IPS-18c (cell line): Measurements from ENCODE around the gene RAB3C.

ENCODE experiments used
- H3K4me3 ChIP-seq: 2 replicates; pipeline ENCODE4 v1.7.0; 2013; ENCODE audit warnings: low read depth, mild to moderate bottlenecking, low read length, moderate library complexity; ENCODE audit not compliant: insufficient read depth
- H3K9me3 ChIP-seq: one replicate; pipeline ENCODE4 v1.6.1; 2013; ENCODE audit warnings: mild to moderate bottlenecking, low read length, moderate library complexity; ENCODE audit not compliant: control insufficient read depth, insufficient read depth

RAB3C gene

DNA sequence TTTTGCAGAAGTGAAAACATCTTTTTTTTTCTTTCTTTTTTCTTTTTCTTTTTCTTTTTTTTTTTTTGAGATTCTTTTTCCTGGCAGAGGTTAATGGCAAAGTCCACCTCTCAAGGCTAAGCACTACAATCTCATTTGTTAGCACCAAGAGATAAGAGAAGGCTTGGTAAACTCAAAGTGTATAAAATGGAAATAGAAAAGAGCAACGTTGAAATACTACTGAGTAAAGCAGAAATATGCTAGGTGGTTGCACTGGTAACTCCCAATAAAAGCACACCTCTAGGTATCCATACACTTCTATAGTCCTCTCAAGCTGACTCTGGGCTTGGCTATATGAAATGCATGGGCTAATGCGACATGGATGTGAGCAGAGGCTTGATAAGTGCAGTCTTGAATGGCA lies 188.9 kb downstream of the RAB3C start:
- Histone ChIP-seq H3K9me3 (no peaks in the 10 kb centered on the region), H3K4me3 (no peak overlapping the region)

DNA sequence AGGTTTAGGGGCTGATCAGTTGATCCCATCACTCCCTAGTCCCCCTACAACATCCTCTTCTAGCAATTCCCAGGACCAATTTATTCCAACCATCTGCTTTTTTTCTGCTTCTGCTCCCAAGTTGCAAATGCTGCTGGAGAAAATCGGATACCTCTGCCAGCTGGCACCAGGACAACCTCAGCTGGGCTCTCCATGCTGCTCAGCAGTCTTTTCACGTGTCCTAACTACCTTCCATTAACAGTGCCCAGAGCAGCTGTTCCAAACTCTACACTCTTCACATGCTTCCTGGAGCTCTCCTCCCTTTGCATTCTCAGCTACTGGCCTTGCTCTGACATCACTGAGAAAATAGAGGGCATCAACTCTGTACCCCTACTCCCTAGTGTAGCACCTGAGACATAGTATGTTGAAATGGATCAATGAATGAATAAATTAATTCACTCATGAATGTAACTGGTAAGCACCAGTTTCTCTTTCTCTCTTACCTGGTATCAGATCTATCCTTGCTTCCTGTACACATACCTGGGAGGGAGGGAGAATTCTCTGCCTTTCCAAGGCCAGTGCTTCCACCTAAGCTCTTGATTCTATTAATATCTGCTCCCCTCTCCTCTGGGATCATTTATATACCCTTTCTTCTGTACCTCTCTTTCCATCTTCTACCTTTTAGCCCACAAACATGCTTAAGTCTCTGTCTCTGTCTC lies 191.0 kb downstream of the RAB3C start:
- H3K9me3 ChIP-seq, result no peaks in the 10 kb centered on the region
- H3K4me3 ChIP-seq, result no peak overlapping the region

DNA sequence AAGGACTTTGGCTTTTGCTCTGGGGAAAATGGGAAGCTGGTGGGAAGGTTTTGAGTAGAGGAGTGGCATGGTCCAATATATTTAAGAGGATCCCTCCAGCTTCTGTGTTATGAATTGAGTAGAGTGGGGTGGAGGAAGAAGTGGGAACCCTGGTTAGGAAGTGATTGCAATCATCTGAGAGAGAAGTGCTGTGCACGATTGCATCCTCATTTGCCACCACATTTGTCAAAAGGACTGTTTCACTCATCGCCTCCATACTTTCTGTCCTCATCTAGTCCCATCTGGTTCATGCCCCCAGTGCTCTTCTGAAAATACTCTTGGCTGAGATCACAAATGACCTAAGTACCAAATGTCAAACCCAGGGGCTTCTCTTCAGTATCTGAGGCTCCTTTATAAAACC lies 192.1 kb downstream of the RAB3C start:
- no peak overlapping the region for H3K4me3 ChIP-seq
- H3K9me3 ChIP-seq, result no peaks in the 10 kb centered on the region

DNA sequence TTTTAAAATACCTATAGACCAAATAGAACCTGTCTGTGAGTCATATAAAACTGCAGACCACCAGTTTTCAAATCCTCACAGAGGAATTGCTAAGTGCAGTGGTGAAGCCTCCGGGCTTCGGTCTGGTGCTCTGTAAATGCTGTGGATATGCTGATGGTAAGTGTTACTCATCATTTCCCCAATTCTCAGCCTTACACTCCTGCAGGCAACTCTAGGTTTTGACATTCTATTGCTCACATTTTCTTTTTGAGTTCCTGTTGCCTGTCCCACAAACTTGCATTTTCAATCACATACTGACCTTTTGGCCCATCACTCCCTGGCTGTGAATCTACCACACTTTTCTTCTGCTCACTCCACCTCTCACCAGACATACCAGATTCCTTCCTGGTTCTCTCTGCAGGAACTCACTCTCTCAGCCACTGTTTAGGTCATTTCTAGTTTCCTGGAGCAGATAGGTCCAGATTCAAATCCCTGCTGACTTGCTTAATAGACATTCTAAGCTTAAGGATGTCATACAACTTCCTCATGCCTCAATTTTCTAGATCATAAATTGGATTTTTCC lies 192.9 kb downstream of the RAB3C start:
- Histone ChIP-seq H3K9me3 (no peaks in the 10 kb centered on the region), H3K4me3 (no peak overlapping the region)

DNA sequence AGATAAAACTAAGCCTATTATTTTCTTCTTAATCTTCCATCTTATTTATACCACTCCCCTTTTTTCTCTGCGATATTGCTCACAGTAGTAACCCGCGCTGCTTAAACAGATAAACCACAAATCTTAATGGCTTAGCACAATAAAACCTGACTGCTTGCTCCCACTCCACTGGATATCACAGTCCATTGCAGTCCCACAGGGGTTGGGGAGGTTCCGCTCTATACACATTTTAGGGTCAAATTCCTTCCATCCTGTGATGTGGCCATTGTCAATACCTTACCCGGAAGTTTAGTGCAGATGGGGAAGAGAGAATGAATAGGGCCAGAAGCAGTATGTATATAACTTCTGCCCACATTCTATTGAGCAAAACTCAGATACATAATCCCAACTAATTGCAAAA lies 193.7 kb downstream of the RAB3C start:
- Histone ChIP-seq H3K9me3 (no peaks in the 10 kb centered on the region), H3K4me3 (no peak overlapping the region)

DNA sequence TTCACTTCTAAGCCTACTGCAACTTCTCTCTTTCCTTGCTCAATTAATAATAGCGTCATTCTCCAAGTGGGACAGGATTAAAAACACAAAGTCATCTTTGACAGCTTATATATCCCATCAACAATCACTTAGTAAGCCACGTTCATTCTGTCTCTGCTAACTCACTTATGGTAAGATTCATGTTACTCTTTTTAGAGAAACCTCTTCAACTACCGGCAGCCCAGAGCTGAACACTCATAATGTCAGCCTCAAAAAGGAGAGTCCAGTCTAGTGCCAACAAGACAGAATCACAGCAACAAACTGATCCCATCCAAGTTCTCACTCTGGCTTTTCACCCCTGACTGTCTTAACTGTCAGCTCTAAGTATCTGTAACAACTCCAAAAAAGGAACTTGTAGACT lies 196.0 kb downstream of the RAB3C start:
- no peak overlapping the region for H3K4me3 ChIP-seq

DNA sequence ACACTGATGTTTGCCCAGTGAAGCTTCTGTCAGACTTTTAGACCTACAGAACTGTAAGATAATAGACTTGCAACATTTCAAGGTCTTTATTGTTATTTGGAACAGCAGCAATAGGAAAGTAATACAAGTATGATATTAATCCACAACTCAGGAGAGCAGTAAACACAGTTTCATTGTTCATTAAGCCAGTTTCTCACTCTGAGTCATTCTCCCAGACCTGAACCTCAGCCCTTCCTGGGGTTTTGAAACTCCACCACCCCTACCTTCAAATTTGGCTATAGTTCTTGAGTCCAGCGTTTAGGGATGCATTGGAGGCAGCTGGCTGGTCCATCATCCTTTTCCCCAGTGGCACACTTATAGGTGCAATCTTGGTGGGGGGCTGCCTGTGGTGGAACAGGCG lies 203.2 kb downstream of the RAB3C start:
- Histone ChIP-seq H3K9me3 (peaks cover 4% of the 10 kb centered on the region), H3K4me3 (no peak overlapping the region)

More for the DNA sequence above, 196.0 kb downstream of the RAB3C start:
- no peaks in the 10 kb centered on the region for H3K9me3 ChIP-seq

DNA sequence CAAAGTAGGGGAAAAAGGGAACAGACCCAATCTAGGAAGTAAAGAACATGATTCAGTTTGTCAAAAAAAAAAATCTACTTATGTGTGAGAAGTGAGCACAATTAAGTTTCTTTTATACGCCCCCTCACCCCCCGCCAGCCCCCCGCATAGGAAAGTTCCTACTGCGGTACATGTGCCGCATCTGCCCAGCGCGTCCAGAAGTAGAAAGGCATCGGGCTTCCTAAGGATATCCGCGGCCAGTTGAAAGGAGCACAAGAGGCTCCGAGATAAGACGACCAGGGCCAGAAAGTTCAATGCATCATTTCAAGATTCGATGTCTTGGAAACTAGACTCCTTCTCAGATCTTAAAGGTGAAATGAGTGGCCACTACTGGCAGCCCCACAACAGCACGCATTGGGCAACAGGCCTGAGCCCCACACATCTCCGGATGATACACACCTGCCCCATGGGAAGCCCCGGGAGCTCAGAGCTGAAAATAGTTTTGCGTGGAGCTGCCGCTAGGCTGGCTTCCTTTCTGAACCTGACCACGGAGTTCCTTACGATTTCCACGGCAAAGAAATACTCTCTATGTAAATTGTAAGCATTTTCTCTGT lies 203.9 kb downstream of the RAB3C start:
- no peak overlapping the region for H3K4me3 ChIP-seq
- peaks cover 4% of the 10 kb centered on the region for H3K9me3 ChIP-seq

DNA sequence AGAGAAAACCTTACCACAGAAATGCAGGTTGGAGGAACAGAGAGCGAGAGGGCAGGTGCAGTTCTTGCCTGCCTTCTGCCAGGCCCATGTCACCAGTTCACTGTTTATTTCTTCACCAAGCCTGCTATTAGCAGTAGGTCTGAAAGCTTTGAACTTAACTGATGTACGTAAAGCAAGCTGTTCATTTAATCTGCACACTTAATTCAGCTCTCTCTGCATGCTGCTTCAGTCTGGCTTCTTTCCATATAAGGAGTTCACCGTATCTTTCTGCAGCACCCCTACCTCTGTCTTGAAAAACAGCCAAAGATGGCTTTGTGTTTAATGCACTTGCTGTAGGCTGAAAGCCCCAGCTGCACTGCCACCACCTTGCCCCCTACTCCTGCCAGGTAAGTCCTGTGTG lies 205.1 kb downstream of the RAB3C start:
- Histone ChIP-seq H3K9me3 (peaks cover 4% of the 10 kb centered on the region), H3K4me3 (no peak overlapping the region)

DNA sequence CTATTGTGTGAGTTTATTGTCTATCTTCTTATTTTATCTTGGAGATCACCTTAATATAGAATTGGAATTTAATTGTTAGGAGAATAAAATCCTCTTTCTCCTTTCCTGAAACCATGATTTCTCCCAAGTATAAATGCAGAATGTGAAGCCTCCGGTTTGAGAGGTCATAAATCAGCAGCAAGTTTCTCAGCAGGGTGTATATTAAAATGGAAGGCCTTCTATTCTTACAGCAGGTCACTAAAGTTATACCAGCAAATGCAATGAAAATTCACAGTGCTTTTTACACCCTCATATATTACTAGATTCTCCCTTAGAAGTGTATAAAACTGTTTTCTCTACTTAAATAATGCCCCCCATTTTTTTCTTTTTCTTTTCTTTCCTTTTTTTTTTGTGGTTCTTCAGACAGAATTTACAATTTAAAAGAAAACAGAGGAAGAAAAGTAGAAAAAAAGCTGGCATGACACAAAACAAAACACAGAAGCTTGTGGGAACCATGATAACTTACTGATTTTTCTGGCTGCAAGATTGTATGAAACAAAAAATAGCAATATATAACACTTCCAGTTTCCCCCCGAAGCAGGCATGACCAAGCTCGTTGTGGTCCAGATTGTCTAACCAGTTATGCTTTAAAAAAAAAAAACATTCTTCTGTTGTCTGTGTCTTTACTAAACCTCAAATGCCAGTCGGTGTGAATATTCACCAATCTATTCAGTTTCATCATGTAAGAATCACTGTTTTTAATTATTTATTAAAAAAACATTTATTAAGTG lies 211.2 kb downstream of the RAB3C start:
- Histone ChIP-seq H3K9me3 (no peaks in the 10 kb centered on the region), H3K4me3 (no peak overlapping the region)

DNA sequence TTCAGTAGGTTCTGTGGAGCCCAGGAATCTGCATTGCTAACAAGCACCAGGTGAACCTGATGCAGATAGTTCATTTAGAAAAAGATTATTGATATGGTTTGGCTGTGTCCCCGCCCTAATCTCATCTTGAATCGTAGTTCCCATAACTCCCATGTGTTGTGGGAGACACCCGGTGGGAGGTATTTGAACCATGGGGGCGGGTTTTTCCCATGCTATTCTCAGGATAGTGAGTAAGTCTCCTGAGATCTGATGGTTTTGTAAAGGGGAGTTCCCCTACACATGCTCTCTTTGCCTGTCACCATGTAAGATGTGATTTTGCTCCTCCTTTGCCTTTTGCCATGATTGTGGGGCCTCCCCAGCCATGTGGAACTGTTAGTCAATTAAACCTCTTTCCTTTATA lies 212.0 kb downstream of the RAB3C start:
- Histone ChIP-seq H3K4me3 (no peak overlapping the region), H3K9me3 (no peaks in the 10 kb centered on the region)

DNA sequence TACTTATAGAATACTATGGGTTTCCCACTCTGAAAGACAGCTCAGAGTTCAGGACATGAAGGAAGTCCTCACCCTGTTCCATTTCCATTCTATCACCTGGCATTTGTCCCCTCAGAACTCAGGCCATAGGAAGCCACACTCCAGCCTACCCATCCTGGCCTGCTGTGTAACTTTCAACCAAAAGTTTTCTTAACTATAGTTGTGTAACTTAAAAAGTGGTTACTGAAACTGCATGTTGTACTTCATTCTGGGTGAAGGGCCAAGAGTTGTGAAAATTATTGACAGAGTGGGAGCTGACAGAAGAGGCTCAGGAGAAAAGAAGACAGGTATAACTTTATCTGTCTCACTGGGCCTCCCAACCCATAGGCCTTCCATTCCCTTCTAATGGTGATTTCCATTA lies 212.5 kb downstream of the RAB3C start:
- H3K4me3 ChIP-seq, result no peak overlapping the region

DNA sequence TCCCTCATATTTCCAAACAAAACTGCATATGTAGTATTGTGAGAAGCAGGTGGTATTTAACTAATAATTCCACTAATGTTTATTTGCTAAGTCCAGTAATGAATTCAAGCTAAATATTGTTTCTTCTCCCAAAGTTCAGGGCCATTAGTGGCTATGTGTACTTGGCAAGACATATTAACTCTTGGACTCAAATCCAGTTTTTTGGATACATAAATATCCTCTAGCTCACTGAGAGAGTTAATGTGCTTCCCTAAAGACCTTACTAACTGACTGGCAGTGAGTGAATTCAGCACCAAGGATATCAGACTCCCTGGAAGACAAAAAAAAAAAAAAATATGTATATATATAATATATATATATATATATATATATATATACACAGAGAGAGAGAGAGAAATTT lies 214.1 kb downstream of the RAB3C start:
- H3K9me3 ChIP-seq, result no peaks in the 10 kb centered on the region

More for the DNA sequence above, 212.5 kb downstream of the RAB3C start:
- H3K9me3 ChIP-seq, result no peaks in the 10 kb centered on the region

DNA sequence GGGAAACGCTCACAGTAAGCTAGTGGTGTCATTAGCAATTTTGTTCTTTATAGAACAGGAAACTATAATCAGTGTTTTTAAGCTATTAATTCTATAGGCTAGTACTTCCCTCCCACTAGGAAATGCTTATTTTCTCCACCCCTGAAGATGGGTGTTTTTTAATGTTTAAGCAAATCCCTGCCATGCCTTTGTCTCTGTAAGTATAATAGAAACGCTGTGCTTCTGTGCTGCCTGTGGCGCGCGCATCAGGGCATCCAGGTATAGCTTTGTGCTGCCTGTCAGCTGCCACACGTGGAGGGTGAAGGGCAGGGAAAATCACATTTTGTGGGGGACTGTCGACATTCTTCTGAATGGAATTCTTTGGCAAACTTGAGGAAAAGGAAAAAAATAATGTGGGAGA lies 217.5 kb downstream of the RAB3C start:
- Histone ChIP-seq H3K9me3 (no peaks in the 10 kb centered on the region), H3K4me3 (no peak overlapping the region)

More for the DNA sequence above, 214.1 kb downstream of the RAB3C start:
- H3K4me3 ChIP-seq, result no peak overlapping the region

DNA sequence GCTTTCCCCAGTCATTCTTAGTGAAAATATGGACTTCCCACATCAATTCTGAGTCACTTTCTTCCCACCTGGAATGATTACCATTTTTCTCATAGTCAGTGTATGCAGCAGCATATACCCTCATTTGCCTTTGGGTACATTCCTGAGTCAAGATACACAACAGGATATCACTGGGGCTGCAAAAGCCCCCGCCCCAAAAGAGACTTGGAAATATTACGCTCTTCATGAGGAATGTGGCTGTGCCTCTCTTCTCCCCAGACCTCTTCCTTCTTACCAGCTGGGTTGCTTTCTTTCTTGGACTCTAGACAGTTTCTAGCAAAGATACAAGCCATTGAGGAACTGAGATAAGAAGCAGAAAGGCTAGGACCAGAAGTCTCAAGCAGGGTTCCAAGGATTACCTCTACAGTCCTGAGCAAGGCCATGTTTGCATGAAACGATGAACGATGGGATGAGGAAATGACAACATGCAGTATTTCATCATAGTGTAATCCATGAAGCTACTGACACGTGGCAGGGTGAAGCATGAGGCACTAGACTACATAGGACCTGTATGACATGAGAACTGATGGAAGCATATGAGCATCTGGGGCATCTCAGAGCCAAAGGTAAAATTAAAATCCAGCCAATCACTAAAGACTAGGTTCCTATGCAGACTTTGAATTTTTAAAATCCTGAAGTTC lies 218.1 kb downstream of the RAB3C start:
- Histone ChIP-seq H3K4me3 (no peak overlapping the region), H3K9me3 (no peaks in the 10 kb centered on the region)

DNA sequence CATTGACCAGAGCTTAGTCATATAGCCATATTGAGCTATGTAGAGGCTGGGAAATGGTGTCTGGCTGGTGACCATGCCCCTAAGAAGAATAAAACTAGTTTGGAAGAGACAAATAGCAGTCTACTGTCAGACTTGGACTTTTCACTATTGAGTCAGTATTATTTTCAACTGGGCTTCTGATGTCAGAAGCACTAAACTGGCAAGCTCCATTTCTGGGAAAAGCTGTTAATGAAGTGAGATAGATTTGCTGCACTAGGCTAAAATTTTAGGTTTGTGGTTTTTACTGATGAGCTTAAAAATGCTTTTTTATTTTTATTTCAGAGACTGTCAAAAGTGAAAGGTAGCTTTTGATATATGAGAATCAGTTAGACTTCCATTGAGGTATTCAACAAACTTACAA lies 220.2 kb downstream of the RAB3C start:
- H3K9me3 ChIP-seq, result no peaks in the 10 kb centered on the region
- H3K4me3 ChIP-seq, result no peak overlapping the region

DNA sequence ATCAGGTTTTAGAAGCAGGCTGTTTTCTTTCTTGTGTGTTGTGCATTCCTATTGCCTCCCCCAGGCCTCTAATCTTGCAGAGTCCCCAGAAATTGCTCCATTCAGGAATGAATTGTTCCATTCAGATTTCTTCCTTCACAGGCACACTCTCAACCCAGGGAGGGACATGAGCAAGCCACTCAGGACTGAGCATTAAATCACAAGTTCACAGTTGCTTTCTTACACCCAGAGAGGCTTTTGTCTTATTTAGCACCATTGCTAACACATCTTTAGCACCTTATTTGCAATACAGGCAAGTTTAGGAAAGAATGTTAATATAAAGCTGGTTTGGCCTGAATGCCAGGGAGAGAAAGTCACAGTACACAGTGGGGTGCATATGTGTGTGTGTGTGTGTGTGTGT lies 221.4 kb downstream of the RAB3C start:
- H3K4me3 ChIP-seq, result no peak overlapping the region
- H3K9me3 ChIP-seq, result no peaks in the 10 kb centered on the region
